Thyroid gland (tissue), 4 donors: ENCODE results near the gene NRTN. TPM values are rescaled to one million over a fixed set of nuclear protein-coding genes. Genes with fewer than 3 reads are reported as not detected.

ENCODE experiments used
- DNase-seq, 2 donors: peaks; one replicate each; pipeline ENCODE4 v3.0.0-alpha.2; 2019
- H3K27ac ChIP-seq, 3 donors: fragments of 200-600 bp; sonication (generic); 1 replicate in 2 of 3; 2 replicates in 1 of 3; pipeline ENCODE4 v1.5.1; 2016 to 2019; ENCODE audit warnings: mild to moderate bottlenecking in 1 of 3, moderate library complexity in 1 of 3
- H3K27me3 ChIP-seq: fragments of 200-600 bp; sonication (generic); one replicate; pipeline ENCODE4 v1.5.1; 2019
- H3K36me3 ChIP-seq, 2 donors: fragments of 200-600 bp; sonication (generic); one replicate each; pipeline ENCODE4 v1.5.1; 2016 to 2019
- H3K4me1 ChIP-seq, 2 donors: fragments of 200-600 bp; sonication (generic); one replicate each; pipeline ENCODE4 v1.5.1; 2017 to 2019
- H3K4me3 ChIP-seq, 3 donors: fragments of 200-600 bp; sonication (generic); replicated peaks in 1 of 3; 1 replicate in 2 of 3; 2 replicates in 1 of 3; pipeline ENCODE4 v1.5.1; 2016; ENCODE audit warnings: mild to moderate bottlenecking in 1 of 3
- H3K9me3 ChIP-seq: fragments of 200-600 bp; sonication (generic); one replicate; pipeline ENCODE4 v1.5.1; 2017
- CTCF ChIP-seq, 6 experiments: fragments of 200-600 bp in 3 of 6; fragments of 450-650 bp in 3 of 6; sonication (generic) in 3 of 6; IDR thresholded peaks; one replicate each; pipeline ENCODE4 v1.5.1; 2016 to 2019; ENCODE audit warnings: antibody characterized with exemption in 6 of 6, mild to moderate bottlenecking in 2 of 6, inconsistent platforms in 1 of 6, moderate library complexity in 1 of 6
- POLR2A ChIP-seq, 2 donors: fragments of 450-650 bp; IDR thresholded peaks; one replicate each; pipeline ENCODE4 v1.6.1; 2017; ENCODE audit warnings: antibody characterized with exemption in 2 of 2, mild to moderate bottlenecking in 2 of 2, moderate library complexity in 1 of 2
- WGBS, 2 donors: methylation state at CpG; one replicate each; pipeline ENCODE4 v1.1.5; 2017; 5-methylcytosine and 5-hydroxymethylcytosine counted together
- intact Hi-C: fragments of 100-400 bp; cut with DNase I; formaldehyde crosslinking; loops from one replicate; pipeline ENCODE4 v1.15.1; 2023
- total RNA-seq, 4 donors: library from RNA; depleted of rRNA; stranded (reverse); fragments of >200 nt; gene quantifications; one replicate each; pipeline ENCODE4 v1.2.3, GENCODE V29; 2016

Gene NRTN
- total RNA-seq, 4 donors from 2014 or later: 0.71 to 8.1 (median 1.3) TPM

GRCh38 chr19:5857203-5858081 is 52.6 kb downstream of the NRTN start:
- TF ChIP-seq POLR2A (IDR thresholded peaks at IDR 0.05) (no peak), CTCF (IDR thresholded peaks at IDR 0.05) (no peak)
- Histone ChIP-seq H3K9me3 (no peaks in the 10 kb centered on the region), H3K4me1 (no peaks in the 10 kb centered on the region), H3K4me3 (no peak overlapping the region), H3K27ac (no peak overlapping the region), H3K27me3 (no peaks in the 10 kb centered on the region), H3K36me3 (no peaks in the 10 kb centered on the region)
- 84 to 89% methylated on average over 18 of the region's 18 CpGs for WGBS, 2 donors
- DNase-seq: no peak
- intact Hi-C loops: no loop called here

- Histone ChIP-seq H3K36me3 (no peaks in the 10 kb centered on the region), H3K27ac (no peak overlapping the region), H3K4me3 (no peak overlapping the region), H3K4me1 (no peaks in the 10 kb centered on the region), H3K27me3 (no peaks in the 10 kb centered on the region), H3K9me3 (no peaks in the 10 kb centered on the region)
- no peak for TF ChIP-seq CTCF (IDR thresholded peaks at IDR 0.05)
- TF ChIP-seq POLR2A (IDR thresholded peaks at IDR 0.05): no peak
- 77 to 83% methylated on average over 5 to 9 of the region's 11 CpGs for WGBS, 2 donors
- intact Hi-C loops: no loop called here
- DNase-seq: no peak
Observed at GRCh38 chr19:5863030-5863665, 58.3 kb downstream of the NRTN start.

- no peaks in the 10 kb centered on the region for H3K27me3 ChIP-seq
- DNase-seq: no peak
- H3K4me1 ChIP-seq: no peaks in the 10 kb centered on the region
- no peak overlapping the region for H3K27ac ChIP-seq
- intact Hi-C loops: no loop called here
- H3K9me3 ChIP-seq: no peaks in the 10 kb centered on the region
- TF ChIP-seq CTCF (IDR thresholded peaks at IDR 0.05) (no peak), POLR2A (IDR thresholded peaks at IDR 0.05) (no peak)
- WGBS, 2 donors: 80 to 91% methylated on average over 9 of the region's 9 CpGs
- H3K4me3 ChIP-seq: no peak overlapping the region
- H3K36me3 ChIP-seq: no peaks in the 10 kb centered on the region
Observed at GRCh38 chr19:5864013-5864720, 59.3 kb downstream of the NRTN start.

GRCh38 chr19:5864725-5865486 is 60.0 kb downstream of the NRTN start:
- H3K4me3 ChIP-seq: no peak overlapping the region
- no peaks in the 10 kb centered on the region for H3K36me3 ChIP-seq
- WGBS, 2 donors: 84 to 85% methylated on average over 14 of the region's 14 CpGs
- H3K9me3 ChIP-seq: no peaks in the 10 kb centered on the region
- intact Hi-C loops: no loop called here
- no peak overlapping the region for H3K27ac ChIP-seq
- H3K27me3 ChIP-seq: no peaks in the 10 kb centered on the region
- DNase-seq: no peak
- peak in 1 of 6 experiments; percentile 7 for TF ChIP-seq CTCF (IDR thresholded peaks at IDR 0.05)
- TF ChIP-seq POLR2A (IDR thresholded peaks at IDR 0.05): no peak
- H3K4me1 ChIP-seq: no peaks in the 10 kb centered on the region
